HFFc6 (cell line): Measurements from ENCODE around the gene TRABD2B. TPM values are rescaled to one million over a fixed set of nuclear protein-coding genes. Genes with fewer than 3 reads are reported as not detected.

Experiments
- DNase-seq: peaks from one replicate; pipeline ENCODE4 v3.0.0-alpha.2; 2018
- H3K27ac Mint-ChIP-seq: 2 replicates; pipeline ENCODE4 v1.8.0; 2020; ENCODE audit warnings: mild to moderate bottlenecking, mixed read lengths
- H3K27me3 Mint-ChIP-seq: 2 replicates; pipeline ENCODE4 v1.8.0; 2021; ENCODE audit warnings: mild to moderate bottlenecking, moderate library complexity, mixed read lengths; ENCODE audit not compliant: insufficient read depth
- H3K36me3 Mint-ChIP-seq: 2 replicates; pipeline ENCODE4 v1.8.0; 2021; ENCODE audit warnings: low read depth, mixed read lengths
- H3K4me1 Mint-ChIP-seq: 2 replicates; pipeline ENCODE4 v1.8.0; 2020; ENCODE audit warnings: low read depth, mixed read lengths
- H3K4me3 Mint-ChIP-seq: 2 replicates; pipeline ENCODE4 v1.8.0; 2020; ENCODE audit warnings: mild to moderate bottlenecking, moderate library complexity, mixed read lengths
- H3K9me3 Mint-ChIP-seq: 2 replicates; pipeline ENCODE4 v1.8.0; 2020; ENCODE audit warnings: mild to moderate bottlenecking, mixed read lengths
- CTCF ChIP-seq: fragments of 200-600 bp; sonication (generic); IDR thresholded peaks from 2 replicates; pipeline ENCODE4 v1.5.0; 2021; ENCODE audit warnings: antibody characterized with exemption, mild to moderate bottlenecking
- total RNA-seq, 6 experiments: library from RNA; stranded (reverse); fragmentation: NEBNext Ultra II Directional; extraction: Animal tissue kit (Norgen Biotek cat#: 25700); gene quantifications; 2 replicates in 1 of 6; 3 replicates in 5 of 6; pipeline ENCODE4 v1.2.3, GENCODE V29; 2021

TRABD2B gene
- total RNA-seq, 6 experiments from 2014 or later = not detected

GRCh38 chr1:47927165-47927564, 70.0 kb downstream of the TRABD2B start:
- no peaks in the 10 kb centered on the region for H3K27me3 Mint-ChIP-seq
- no peak for DNase-seq
- no peaks in the 10 kb centered on the region for H3K4me1 Mint-ChIP-seq
- H3K4me3 Mint-ChIP-seq = no peak overlapping the region
- H3K36me3 Mint-ChIP-seq = no peaks in the 10 kb centered on the region; the same call in 1 of the 2 replicates
- H3K9me3 Mint-ChIP-seq = peaks cover 79% of the 10 kb centered on the region
- TF ChIP-seq CTCF = no peak
- H3K27ac Mint-ChIP-seq = no peak overlapping the region

GRCh38 chr1:47926461-47926999, 70.7 kb downstream of the TRABD2B start:
- no peak overlapping the region for H3K4me3 Mint-ChIP-seq
- no peak overlapping the region for H3K27ac Mint-ChIP-seq
- H3K9me3 Mint-ChIP-seq = peaks cover 73% of the 10 kb centered on the region
- no peaks in the 10 kb centered on the region; the same call in 1 of the 2 replicates for H3K36me3 Mint-ChIP-seq
- H3K27me3 Mint-ChIP-seq = no peaks in the 10 kb centered on the region
- no peak for DNase-seq
- H3K4me1 Mint-ChIP-seq = no peaks in the 10 kb centered on the region
- no peak for TF ChIP-seq CTCF

- Mint-ChIP-seq H3K4me3 (no peak overlapping the region), H3K4me1 (no peaks in the 10 kb centered on the region), H3K27ac (no peak overlapping the region), H3K9me3 (peaks cover 55% of the 10 kb centered on the region), H3K27me3 (no peaks in the 10 kb centered on the region), H3K36me3 (no peaks in the 10 kb centered on the region; the same call in 1 of the 2 replicates)
- no peak for TF ChIP-seq CTCF
- no peak for DNase-seq
Observed at GRCh38 chr1:47924270-47925048, 72.7 kb downstream of the TRABD2B start.

GRCh38 chr1:47921935-47922415, 75.2 kb downstream of the TRABD2B start:
- no peaks in the 10 kb centered on the region; the same call in 1 of the 2 replicates for H3K36me3 Mint-ChIP-seq
- no peak for DNase-seq
- no peaks in the 10 kb centered on the region for H3K4me1 Mint-ChIP-seq
- no peak overlapping the region for H3K4me3 Mint-ChIP-seq
- no peaks in the 10 kb centered on the region for H3K27me3 Mint-ChIP-seq
- TF ChIP-seq CTCF = no peak
- H3K27ac Mint-ChIP-seq = no peak overlapping the region
- peaks cover 37% of the 10 kb centered on the region for H3K9me3 Mint-ChIP-seq

GRCh38 chr1:47919113-47919833, 77.9 kb downstream of the TRABD2B start:
- Mint-ChIP-seq H3K27ac (no peak overlapping the region), H3K4me1 (no peaks in the 10 kb centered on the region), H3K9me3 (peaks cover 29% of the 10 kb centered on the region), H3K4me3 (no peak overlapping the region), H3K36me3 (no peaks in the 10 kb centered on the region; the same call in 1 of the 2 replicates), H3K27me3 (no peaks in the 10 kb centered on the region)
- no peak for TF ChIP-seq CTCF
- no peak for DNase-seq
